Right lung (tissue), 5 donors: ENCODE measurements around the gene SLC11A1. TPM values are rescaled to one million over a fixed set of nuclear protein-coding genes. Genes with fewer than 3 reads are reported as not detected.

Experiments
- DNase-seq, 2 donors: peaks; one replicate each; pipeline ENCODE4 v3.0.0-alpha.2; 2013
- polyA plus RNA-seq, 5 donors: library from polyadenylated mRNA; unstranded; fragments of 120-200 nt; gene quantifications; one replicate each; pipeline versions ENCODE4 v1.2.1 to v1.2.3, GENCODE V29; 2013; ENCODE audit warnings: inconsistent platforms in 1 of 5, low replicate concordance in 1 of 5; ENCODE audit not compliant: insufficient read length in 5 of 5, insufficient read depth in 1 of 5

Gene SLC11A1
- polyA plus RNA-seq, 5 donors, result 0.62 to 1.6 (median 1.0) TPM

DNA sequence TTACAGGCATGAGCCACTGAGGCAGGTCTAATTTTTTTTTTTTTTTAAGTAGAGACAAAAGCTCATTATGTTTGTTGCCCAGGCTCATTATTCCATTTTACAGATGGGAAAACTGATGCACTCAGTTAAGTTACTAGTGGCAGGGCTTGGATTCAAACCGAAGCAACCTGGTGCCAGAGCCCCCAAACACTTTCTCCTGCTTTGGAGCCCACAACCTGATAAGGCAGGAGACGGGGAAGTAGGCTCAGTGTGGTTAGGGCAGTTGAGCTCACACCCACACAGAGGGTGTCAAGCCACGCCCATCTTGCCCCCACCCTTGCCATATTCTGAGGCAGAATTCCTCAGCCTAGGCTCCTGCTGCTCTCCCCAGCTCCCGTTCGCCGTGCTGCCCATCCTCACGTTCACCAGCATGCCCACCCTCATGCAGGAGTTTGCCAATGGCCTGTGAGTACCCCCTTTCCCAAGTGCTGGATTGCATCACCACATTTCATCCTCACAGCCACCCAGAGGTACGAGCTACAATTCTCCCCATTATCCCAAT is 11.7 kb downstream of the SLC11A1 start:
- DNase-seq, result no peak

DNA sequence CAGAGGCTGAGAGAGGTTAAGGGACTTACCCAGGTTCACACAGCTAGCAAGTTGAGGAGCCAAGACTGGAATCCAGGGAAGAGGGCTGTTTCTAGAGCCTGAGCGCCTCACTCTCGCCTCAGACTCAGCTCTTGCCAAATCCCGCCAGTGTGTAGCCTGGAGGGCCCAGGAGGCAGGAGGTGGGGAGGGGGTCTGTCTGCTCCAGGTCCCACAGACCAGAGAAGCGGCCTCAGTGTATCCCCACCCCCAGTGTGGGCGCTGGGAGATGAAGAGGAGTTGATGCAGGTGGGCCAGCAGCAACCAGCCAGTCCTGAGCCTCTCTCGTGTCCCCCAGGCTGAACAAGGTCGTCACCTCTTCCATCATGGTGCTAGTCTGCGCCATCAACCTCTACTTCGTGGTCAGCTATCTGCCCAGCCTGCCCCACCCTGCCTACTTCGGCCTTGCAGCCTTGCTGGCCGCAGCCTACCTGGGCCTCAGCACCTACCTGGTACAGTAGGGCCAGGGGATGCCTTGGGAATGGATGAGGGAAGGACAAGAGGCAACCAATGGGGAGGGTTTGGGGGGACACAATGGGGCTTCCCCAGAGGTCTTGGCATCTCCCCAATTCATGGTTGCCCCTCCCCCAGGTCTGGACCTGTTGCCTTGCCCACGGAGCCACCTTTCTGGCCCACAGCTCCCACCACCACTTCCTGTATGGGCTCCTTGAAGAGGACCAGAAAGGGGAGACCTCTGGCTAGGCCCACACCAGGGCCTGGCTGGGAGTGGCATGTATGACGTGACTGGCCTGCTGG is 12.4 kb downstream of the SLC11A1 start:
- no peak for DNase-seq

GRCh38 chr2:218395090-218395444 is 13.0 kb downstream of the SLC11A1 start:
- no peak for DNase-seq

DNA sequence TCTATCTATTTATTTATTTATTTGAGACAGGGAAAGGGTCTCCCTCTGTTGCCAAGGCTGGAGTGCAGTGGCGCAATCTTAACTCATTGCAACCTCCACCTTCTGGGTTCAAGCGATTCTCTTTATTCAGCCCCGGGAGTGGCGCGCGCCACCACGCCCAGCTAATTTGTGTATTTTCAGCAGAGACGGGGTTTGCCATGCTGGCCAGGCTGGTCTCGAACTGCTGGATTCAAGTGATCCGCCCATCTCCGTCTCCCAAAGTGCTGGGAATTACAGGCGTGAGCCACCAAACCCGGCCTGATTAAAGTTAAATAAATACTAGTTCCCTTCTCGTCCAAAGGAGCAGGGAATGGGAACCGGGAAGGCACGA is 13.4 kb downstream of the SLC11A1 start:
- no peak for DNase-seq

- peak; percentile 98 for DNase-seq
Observed at GRCh38 chr2:218395826-218396687, 14.0 kb downstream of the SLC11A1 start.

GRCh38 chr2:218396688-218397462 is 14.8 kb downstream of the SLC11A1 start:
- peak; percentile 77 to 80 for DNase-seq

GRCh38 chr2:218397463-218397819 is 15.4 kb downstream of the SLC11A1 start:
- DNase-seq, result no peak

DNA sequence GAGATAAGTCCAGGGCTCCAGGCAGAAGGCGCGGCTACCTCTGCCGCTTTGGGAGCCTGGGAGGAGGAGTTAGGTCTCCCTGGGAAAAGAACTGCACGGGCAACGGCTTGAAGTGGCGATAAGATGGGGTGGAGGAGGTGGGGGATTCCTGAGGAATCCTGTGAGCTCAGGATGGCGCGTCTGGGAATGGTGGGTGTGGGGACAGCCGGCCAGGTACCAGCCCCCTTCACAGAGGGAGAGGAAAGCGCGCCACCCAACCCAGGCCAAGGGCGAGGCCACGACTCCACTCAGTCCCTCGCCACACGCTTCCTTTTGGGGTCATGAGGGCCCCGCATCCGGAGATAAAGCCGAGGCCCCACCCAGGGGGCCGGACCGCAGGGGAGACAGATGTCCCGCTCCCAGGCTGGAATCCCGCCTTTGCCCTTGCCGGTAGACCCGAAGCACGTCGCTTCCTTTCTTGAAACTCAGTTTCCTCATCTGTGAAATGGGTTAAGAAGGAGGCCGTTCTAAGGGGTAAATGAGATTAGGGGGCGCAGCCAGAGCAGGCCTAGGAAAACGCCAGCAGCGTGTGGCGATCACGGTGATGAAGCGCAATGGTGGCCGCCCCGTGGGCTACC is 15.9 kb downstream of the SLC11A1 start:
- DNase-seq, result peak; percentile 73 to 74

- DNase-seq, result peak; percentile 89 to 90
Observed at GRCh38 chr2:218398437-218399390, 16.6 kb downstream of the SLC11A1 start.

GRCh38 chr2:218399391-218400166 is 17.5 kb downstream of the SLC11A1 start, which contains the start of gene CTDSP1:
TSS of gene CTDSP1 (plus strand) at chr2:218399868. CDS start at chr2:218400091, 223 bp downstream.
- DNase-seq, result peak; percentile 96 to 97

DNA sequence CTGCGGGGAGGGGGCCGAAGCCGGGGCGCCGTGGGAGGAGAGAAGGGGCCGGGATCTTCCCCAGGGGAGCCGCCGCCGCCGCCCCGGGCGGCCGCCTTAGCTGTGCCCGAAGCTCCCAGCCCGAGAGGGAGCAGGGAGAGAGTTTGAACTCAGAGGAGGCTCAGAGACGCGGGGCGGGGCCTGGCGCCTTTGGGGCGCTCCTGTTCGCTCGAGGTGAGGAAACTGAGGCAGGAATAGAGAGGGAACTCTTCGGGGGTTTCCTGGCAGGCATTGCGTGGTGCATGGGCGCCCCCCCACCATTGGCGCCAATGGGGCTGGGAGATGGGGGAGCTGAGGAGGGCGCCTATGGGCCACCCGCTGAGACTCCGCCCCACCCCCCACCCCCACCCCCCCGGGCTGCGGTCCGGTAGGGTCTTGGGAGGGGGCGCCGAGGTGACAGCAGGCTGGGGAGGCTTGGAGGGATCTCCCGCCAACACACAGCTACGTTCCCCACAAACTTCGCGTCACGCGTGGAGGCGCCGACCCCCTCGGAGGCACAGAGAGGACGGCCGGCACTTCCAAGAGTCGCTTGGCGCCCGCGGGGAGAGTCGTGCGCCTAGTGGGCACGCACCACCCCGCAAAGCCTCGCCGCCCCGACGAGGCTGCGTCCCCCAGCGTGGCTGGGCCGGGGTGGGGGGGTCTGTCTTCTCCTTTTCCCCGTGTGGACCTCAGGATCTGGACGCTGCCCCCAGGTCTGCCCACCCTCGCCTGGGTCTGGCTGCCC is 18.3 kb downstream of the SLC11A1 start:
- peak; percentile 51 to 54 for DNase-seq

GRCh38 chr2:218400930-218401881 is 19.1 kb downstream of the SLC11A1 start:
- DNase-seq, result no peak

GRCh38 chr2:218401890-218402289 is 19.8 kb downstream of the SLC11A1 start:
- no peak for DNase-seq

GRCh38 chr2:218402491-218402901 is 20.4 kb downstream of the SLC11A1 start:
- DNase-seq, result no peak

GRCh38 chr2:218402911-218403411 is 20.9 kb downstream of the SLC11A1 start:
- DNase-seq, result no peak

DNA sequence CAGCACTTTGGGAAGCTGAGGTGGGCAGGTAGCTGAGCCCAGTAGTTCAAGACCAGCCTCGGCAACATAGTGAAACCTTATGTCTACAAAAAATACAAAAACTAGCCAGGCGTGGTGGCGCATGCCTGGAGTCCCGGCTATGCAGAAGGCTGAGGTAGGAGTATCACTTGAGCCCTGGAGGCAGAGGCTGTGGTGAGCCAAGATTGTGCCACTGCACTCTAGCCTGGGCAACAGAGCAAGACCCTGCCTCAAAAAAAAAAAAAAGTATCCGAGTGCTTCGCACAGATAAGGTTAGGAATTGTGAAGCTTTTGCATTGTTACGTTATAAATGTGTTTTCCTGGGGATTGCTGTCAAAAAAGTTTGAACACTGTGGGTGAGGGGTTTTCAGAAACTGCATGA is 21.7 kb downstream of the SLC11A1 start:
- no peak for DNase-seq
